Measurements from ENCODE around the gene P3H4.

The P3H4 gene

DNA sequence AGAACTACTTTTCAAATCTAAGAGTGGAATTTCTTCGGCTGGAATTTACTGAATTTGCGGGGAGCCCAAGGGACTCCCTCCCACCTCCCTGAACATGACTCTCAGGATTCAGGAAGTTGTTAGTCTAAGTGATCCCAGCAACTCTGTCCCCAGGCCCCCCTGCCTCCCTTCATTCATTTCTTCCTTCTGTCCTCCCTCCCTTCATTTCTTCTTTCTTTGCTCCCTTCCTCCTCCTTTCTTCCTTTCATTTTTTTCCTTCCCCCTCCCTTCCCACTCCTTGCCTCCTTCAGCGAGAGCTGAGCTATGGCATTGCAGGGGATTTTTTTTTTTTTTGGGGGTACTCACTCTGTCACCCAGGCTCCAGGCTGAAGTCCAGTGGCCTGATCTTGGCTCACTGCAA, 14.4 kb downstream of the P3H4 start:
- Histone ChIP-seq H3K4ac (ENCODE audit: low read depth, low read length) (no peak overlapping the region), H3K79me2 (ENCODE audit: control insufficient read depth, insufficient read depth, low read length, poor library complexity) (peaks cover 6% of the 10 kb centered on the region), H3K9ac (ENCODE audit: low read length) (no peak overlapping the region), H3K4me2 (ENCODE audit: low read length) (no peak overlapping the region), H2BK5ac (ENCODE audit: low read depth, low read length, poor library complexity) (peak overlapping the region; percentile 56), H2BK120ac (ENCODE audit: insufficient read depth, low read length, poor library complexity) (peak overlapping the region; percentile 31), H3K18ac (ENCODE audit: low read length) (no peak overlapping the region), H4K91ac (ENCODE audit: low read depth, low read length) (peak overlapping the region; percentile 31), H2BK12ac (ENCODE audit: low read length) (peak overlapping the region; percentile 56), H3K23ac (ENCODE audit: low read length) (no peak overlapping the region), H2AK5ac (ENCODE audit: low read length) (no peak overlapping the region), H3K14ac (ENCODE audit: low read length) (peak overlapping the region; percentile 25), H3K27me3 (ENCODE audit: insufficient read depth, low read length) (no peaks in the 10 kb centered on the region), H3K27ac (ENCODE audit: low read depth, low read length) (no peak overlapping the region), H2AFZ (ENCODE audit: insufficient read depth, low read length, poor library complexity) (no peak overlapping the region), H3K4me3 (ENCODE audit: low read depth, low read length) (no peak overlapping the region), H4K12ac (ENCODE audit: low read depth, low read length) (no peak overlapping the region), H3K4me1 (ENCODE audit: control insufficient read depth in 1 of 2, insufficient read depth in 2 of 2, low read length in 2 of 2) (peaks cover 32 to 41% of the 10 kb centered on the region in 2 experiments), H3K79me1 (ENCODE audit: low read length) (peaks cover 32% of the 10 kb centered on the region), H3K36me3 (ENCODE audit: control insufficient read depth in 1 of 2, insufficient read depth in 2 of 2, low read length in 2 of 2) (peaks cover 1 to 3% of the 10 kb centered on the region in 2 experiments), H3K9me3 (ENCODE audit: insufficient read depth, low read depth, low read length) (no peaks in the 10 kb centered on the region), H4K8ac (ENCODE audit: low read depth, low read length) (peak overlapping the region; percentile 33)
- no CpG with 5 or more reads among the region's 3 CpGs for WGBS (ENCODE audit: extremely low coverage, insufficient coverage, insufficient read length)
- no peak for DNase-seq

DNA sequence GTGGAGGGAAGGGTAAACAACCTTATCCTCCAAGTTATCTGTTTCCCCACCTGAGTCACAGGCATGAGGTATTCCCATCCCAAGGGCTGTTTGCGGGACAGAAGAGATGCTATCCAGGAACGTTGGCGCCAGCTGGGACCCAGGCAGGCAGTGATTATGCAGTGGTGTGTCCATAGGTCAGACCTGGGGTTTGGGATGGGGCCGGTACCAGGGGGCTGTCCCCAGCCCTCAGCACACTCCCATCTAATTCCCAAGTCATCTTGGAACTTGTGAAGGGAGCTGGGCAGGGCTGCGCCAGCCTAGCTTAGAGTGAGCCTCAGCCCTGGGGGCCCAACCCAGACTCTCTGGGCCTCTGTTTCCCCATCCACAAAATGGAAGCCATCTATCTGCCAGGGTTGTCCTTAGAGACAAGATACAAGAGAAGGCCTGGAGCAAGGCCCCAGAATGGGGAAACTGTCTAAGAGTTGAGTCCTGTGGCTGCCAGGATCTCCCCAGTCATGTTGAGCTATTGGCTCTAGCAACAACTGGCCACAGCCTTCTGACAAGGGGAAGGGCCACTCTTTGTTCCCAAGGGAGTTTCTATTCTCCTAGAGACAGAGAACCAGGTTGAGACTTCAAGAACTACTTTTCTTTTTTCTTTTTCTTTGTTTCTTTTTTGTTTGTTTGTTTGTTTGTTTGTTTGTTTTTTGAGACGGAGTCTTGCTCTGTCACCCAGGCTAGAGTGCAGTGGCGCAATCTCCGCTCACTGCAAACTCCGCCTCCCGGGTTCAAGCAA, 15.4 kb downstream of the P3H4 start:
- Histone ChIP-seq H3K4me2 (ENCODE audit: low read length) (no peak overlapping the region), H3K27ac (ENCODE audit: low read depth, low read length) (peak overlapping the region; percentile 90), H4K12ac (ENCODE audit: low read depth, low read length) (no peak overlapping the region), H3K14ac (ENCODE audit: low read length) (peak overlapping the region; percentile 4), H4K8ac (ENCODE audit: low read depth, low read length) (peak overlapping the region; percentile 27), H3K4me1 (ENCODE audit: control insufficient read depth in 1 of 2, insufficient read depth in 2 of 2, low read length in 2 of 2) (peaks cover 36 to 46% of the 10 kb centered on the region in 2 experiments), H3K18ac (ENCODE audit: low read length) (peak overlapping the region; percentile 22), H2BK5ac (ENCODE audit: low read depth, low read length, poor library complexity) (peak overlapping the region; percentile 71), H3K23ac (ENCODE audit: low read length) (no peak overlapping the region), H4K91ac (ENCODE audit: low read depth, low read length) (peak overlapping the region; percentile 88), H3K79me1 (ENCODE audit: low read length) (peaks cover 31% of the 10 kb centered on the region), H3K4ac (ENCODE audit: low read depth, low read length) (no peak overlapping the region), H2AK5ac (ENCODE audit: low read length) (no peak overlapping the region), H3K79me2 (ENCODE audit: control insufficient read depth, insufficient read depth, low read length, poor library complexity) (peaks cover 6% of the 10 kb centered on the region), H2AFZ (ENCODE audit: insufficient read depth, low read length, poor library complexity) (no peak overlapping the region), H3K4me3 (ENCODE audit: low read depth, low read length) (no peak overlapping the region), H3K9me3 (ENCODE audit: insufficient read depth, low read depth, low read length) (peaks cover 1% of the 10 kb centered on the region), H3K9ac (ENCODE audit: low read length) (no peak overlapping the region), H3K27me3 (ENCODE audit: insufficient read depth, low read length) (no peaks in the 10 kb centered on the region), H2BK120ac (ENCODE audit: insufficient read depth, low read length, poor library complexity) (peak overlapping the region; percentile 48), H2BK12ac (ENCODE audit: low read length) (peak overlapping the region; percentile 19), H3K36me3 (ENCODE audit: control insufficient read depth in 1 of 2, insufficient read depth in 2 of 2, low read length in 2 of 2) (no peaks in the 10 kb centered on the region)
- DNase-seq: peak; percentile 92 to 93
- WGBS (ENCODE audit: extremely low coverage, insufficient coverage, insufficient read length): no CpG with 5 or more reads among the region's 10 CpGs

DNA sequence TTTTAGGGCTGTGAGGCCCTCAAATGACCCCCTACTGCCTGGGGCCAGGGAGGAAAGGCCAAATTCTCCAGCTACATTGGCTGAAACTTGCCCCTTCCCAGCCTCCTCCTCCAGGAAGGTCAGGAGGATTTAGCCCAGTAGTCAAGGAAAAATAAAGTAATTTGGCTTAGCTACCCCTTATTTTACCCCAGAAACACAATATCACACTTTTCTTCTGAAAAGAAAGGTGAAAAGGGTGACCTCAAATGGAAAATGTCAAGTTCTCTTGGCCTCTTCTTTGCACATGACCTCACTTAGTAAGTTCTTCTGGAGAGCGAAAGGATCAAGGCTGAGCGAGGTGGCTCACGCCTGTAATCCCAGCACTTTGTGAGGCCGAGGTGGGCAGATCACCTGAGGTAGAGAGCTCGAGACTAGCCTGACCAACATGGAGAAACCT, 17.2 kb downstream of the P3H4 start:
- Histone ChIP-seq H3K4me2 (ENCODE audit: low read length) (no peak overlapping the region), H3K79me1 (ENCODE audit: low read length) (peaks cover 26% of the 10 kb centered on the region), H3K79me2 (ENCODE audit: control insufficient read depth, insufficient read depth, low read length, poor library complexity) (peaks cover 6% of the 10 kb centered on the region), H3K4me1 (ENCODE audit: control insufficient read depth in 1 of 2, insufficient read depth in 2 of 2, low read length in 2 of 2) (peaks cover 31 to 38% of the 10 kb centered on the region in 2 experiments), H3K9ac (ENCODE audit: low read length) (no peak overlapping the region), H2AFZ (ENCODE audit: insufficient read depth, low read length, poor library complexity) (no peak overlapping the region), H2BK120ac (ENCODE audit: insufficient read depth, low read length, poor library complexity) (no peak overlapping the region), H3K18ac (ENCODE audit: low read length) (no peak overlapping the region), H2BK12ac (ENCODE audit: low read length) (peak overlapping the region; percentile 55), H3K27me3 (ENCODE audit: insufficient read depth, low read length) (no peaks in the 10 kb centered on the region), H3K27ac (ENCODE audit: low read depth, low read length) (peak overlapping the region; percentile 86), H3K36me3 (ENCODE audit: control insufficient read depth in 1 of 2, insufficient read depth in 2 of 2, low read length in 2 of 2) (no peaks in the 10 kb centered on the region), H3K9me3 (ENCODE audit: insufficient read depth, low read depth, low read length) (peaks cover 1% of the 10 kb centered on the region), H3K4me3 (ENCODE audit: low read depth, low read length) (no peak overlapping the region), H2BK5ac (ENCODE audit: low read depth, low read length, poor library complexity) (no peak overlapping the region), H4K91ac (ENCODE audit: low read depth, low read length) (no peak overlapping the region), H3K4ac (ENCODE audit: low read depth, low read length) (no peak overlapping the region), H3K23ac (ENCODE audit: low read length) (no peak overlapping the region), H3K14ac (ENCODE audit: low read length) (no peak overlapping the region), H4K12ac (ENCODE audit: low read depth, low read length) (no peak overlapping the region), H2AK5ac (ENCODE audit: low read length) (no peak overlapping the region), H4K8ac (ENCODE audit: low read depth, low read length) (no peak overlapping the region)
- WGBS (ENCODE audit: extremely low coverage, insufficient coverage, insufficient read length): no CpG with 5 or more reads among the region's 5 CpGs
- peak in 1 of 2 donors; percentile 48 for DNase-seq

DNA sequence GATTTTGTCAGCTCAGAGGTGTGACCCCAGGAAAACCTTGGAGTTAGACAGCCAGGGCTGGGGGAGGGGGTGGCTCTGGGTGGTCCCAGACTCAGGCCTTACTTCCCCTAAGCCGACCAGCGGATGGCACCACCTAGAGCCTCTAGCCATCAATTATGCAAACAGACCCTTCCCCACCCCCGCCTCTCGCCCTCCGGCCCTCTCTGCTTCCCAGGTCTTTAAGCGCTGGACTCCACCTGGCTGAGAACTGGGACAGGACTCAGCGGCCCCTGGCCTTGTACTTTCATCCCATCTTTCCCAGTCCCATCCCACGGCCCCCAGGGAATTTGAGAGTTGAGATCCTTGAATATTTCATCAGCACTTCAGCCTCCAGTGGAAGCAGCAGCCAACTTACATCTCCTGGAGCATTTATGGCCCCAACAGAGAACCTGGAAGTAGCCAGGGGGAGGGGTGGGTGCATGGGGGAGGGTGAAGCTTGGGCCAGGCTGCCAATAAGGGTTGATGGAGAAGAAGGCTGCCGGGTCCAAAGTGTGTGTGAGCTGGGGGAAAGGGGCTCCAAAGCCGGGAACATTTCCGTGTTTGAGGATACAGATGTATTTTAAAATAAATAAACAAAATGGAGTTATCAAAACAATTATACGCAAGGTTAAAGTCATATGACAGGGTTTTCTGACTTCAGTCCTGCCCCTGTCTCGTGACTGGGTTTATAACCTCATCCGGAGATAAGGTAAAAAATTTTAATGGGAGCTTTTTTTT, 17.8 kb downstream of the P3H4 start:
- peak overlapping the region; percentile 95 for H3K14ac ChIP-seq (ENCODE audit: low read length)
- DNase-seq: no peak
- no peak overlapping the region for H3K4me3 ChIP-seq (ENCODE audit: low read depth, low read length)
- H2AK5ac ChIP-seq (ENCODE audit: low read length): peak overlapping the region; percentile 78
- peak overlapping the region; percentile 94 for H2BK5ac ChIP-seq (ENCODE audit: low read depth, low read length, poor library complexity)
- H2AFZ ChIP-seq (ENCODE audit: insufficient read depth, low read length, poor library complexity): peak overlapping the region; percentile 53
- peak overlapping the region; percentile 96 for H4K91ac ChIP-seq (ENCODE audit: low read depth, low read length)
- H4K12ac ChIP-seq (ENCODE audit: low read depth, low read length): peak overlapping the region; percentile 57
- no peaks in the 10 kb centered on the region for H3K36me3 ChIP-seq (ENCODE audit: control insufficient read depth in 1 of 2, insufficient read depth in 2 of 2, low read length in 2 of 2)
- peak overlapping the region; percentile 96 for H2BK120ac ChIP-seq (ENCODE audit: insufficient read depth, low read length, poor library complexity)
- peak overlapping the region; percentile 96 for H3K18ac ChIP-seq (ENCODE audit: low read length)
- H4K8ac ChIP-seq (ENCODE audit: low read depth, low read length): peak overlapping the region; percentile 81
- peaks cover 29 to 33% of the 10 kb centered on the region in 2 experiments for H3K4me1 ChIP-seq (ENCODE audit: control insufficient read depth in 1 of 2, insufficient read depth in 2 of 2, low read length in 2 of 2)
- peaks cover 6% of the 10 kb centered on the region for H3K79me2 ChIP-seq (ENCODE audit: control insufficient read depth, insufficient read depth, low read length, poor library complexity)
- peak overlapping the region; percentile 86 for H3K27ac ChIP-seq (ENCODE audit: low read depth, low read length)
- WGBS (ENCODE audit: extremely low coverage, insufficient coverage, insufficient read length): no CpG with 5 or more reads among the region's 14 CpGs
- peaks cover 1% of the 10 kb centered on the region for H3K9me3 ChIP-seq (ENCODE audit: insufficient read depth, low read depth, low read length)
- peak overlapping the region; percentile 80 for H3K4ac ChIP-seq (ENCODE audit: low read depth, low read length)
- H3K23ac ChIP-seq (ENCODE audit: low read length): no peak overlapping the region
- no peaks in the 10 kb centered on the region for H3K27me3 ChIP-seq (ENCODE audit: insufficient read depth, low read length)
- H2BK12ac ChIP-seq (ENCODE audit: low read length): peak overlapping the region; percentile 97
- H3K9ac ChIP-seq (ENCODE audit: low read length): peak overlapping the region; percentile 24
- H3K79me1 ChIP-seq (ENCODE audit: low read length): peaks cover 26% of the 10 kb centered on the region
- peak overlapping the region; percentile 42 for H3K4me2 ChIP-seq (ENCODE audit: low read length)

All from trophoblast cell (in vitro differentiated cells and primary cell).